ENCODE data around the gene LCN6. TPM values are rescaled to one million over a fixed set of nuclear protein-coding genes. Genes with fewer than 3 reads are reported as not detected.

The LCN6 gene
- total RNA-seq, 2 donors from 2014 or later: 0.56 to 1.2 TPM

GRCh38 chr9:136739509-136739908 is 8.8 kb downstream of the LCN6 start:
- no peak overlapping the region for H3K9ac ChIP-seq (ENCODE audit: low read depth in 2 of 2, low read length in 2 of 2)
- H3K4me1 ChIP-seq: no peaks in the 10 kb centered on the region
- no peaks in the 10 kb centered on the region for H3K36me3 ChIP-seq
- no peaks in the 10 kb centered on the region for H3K9me3 ChIP-seq
- intact Hi-C loops (cut with DNase I): no loop called here
- no peak overlapping the region for H3K4me3 ChIP-seq
- TF ChIP-seq CTCF (IDR thresholded peaks at IDR 0.05): no peak
- peaks cover 27% of the 10 kb centered on the region for H3K27me3 ChIP-seq
- H3K27ac ChIP-seq: no peak overlapping the region
- DNase-seq: no peak

GRCh38 chr9:136738960-136739359 is 9.4 kb downstream of the LCN6 start:
- Histone ChIP-seq H3K27me3 (peaks cover 27% of the 10 kb centered on the region), H3K36me3 (no peaks in the 10 kb centered on the region), H3K27ac (no peak overlapping the region), H3K9me3 (no peaks in the 10 kb centered on the region), H3K9ac (ENCODE audit: low read depth in 2 of 2, low read length in 2 of 2) (no peak overlapping the region), H3K4me3 (no peak overlapping the region), H3K4me1 (no peaks in the 10 kb centered on the region)
- intact Hi-C loops (cut with DNase I): no loop called here
- no peak for TF ChIP-seq CTCF (IDR thresholded peaks at IDR 0.05)
- no peak for DNase-seq

GRCh38 chr9:136735812-136736480 is 12.4 kb downstream of the LCN6 start:
- intact Hi-C loops (cut with DNase I): no loop called here
- Histone ChIP-seq H3K9me3 (no peaks in the 10 kb centered on the region), H3K4me3 (no peak overlapping the region), H3K9ac (ENCODE audit: low read depth in 2 of 2, low read length in 2 of 2) (no peak overlapping the region), H3K27ac (no peak overlapping the region), H3K4me1 (no peaks in the 10 kb centered on the region), H3K36me3 (no peaks in the 10 kb centered on the region), H3K27me3 (peaks cover 4% of the 10 kb centered on the region)
- DNase-seq: no peak
- TF ChIP-seq CTCF (IDR thresholded peaks at IDR 0.05): no peak

GRCh38 chr9:136734837-136735496 is 13.4 kb downstream of the LCN6 start:
- DNase-seq: no peak
- no peaks in the 10 kb centered on the region for H3K36me3 ChIP-seq
- H3K4me3 ChIP-seq: no peak overlapping the region
- H3K27me3 ChIP-seq: no peaks in the 10 kb centered on the region
- no peak overlapping the region for H3K27ac ChIP-seq
- no peaks in the 10 kb centered on the region for H3K9me3 ChIP-seq
- intact Hi-C loops (cut with DNase I): no loop called here
- no peak for TF ChIP-seq CTCF (IDR thresholded peaks at IDR 0.05)
- no peaks in the 10 kb centered on the region for H3K4me1 ChIP-seq
- no peak overlapping the region for H3K9ac ChIP-seq (ENCODE audit: low read depth in 2 of 2, low read length in 2 of 2)

- no peak for DNase-seq
Observed at GRCh38 chr9:136733611-136734010, 14.7 kb downstream of the LCN6 start.

More at GRCh38 chr9:136733611-136734010, 14.7 kb downstream of the LCN6 start:
- TF ChIP-seq CTCF (IDR thresholded peaks at IDR 0.05): no peak
- Histone ChIP-seq H3K36me3 (no peaks in the 10 kb centered on the region), H3K9me3 (no peaks in the 10 kb centered on the region), H3K27ac (no peak overlapping the region), H3K9ac (ENCODE audit: low read depth in 2 of 2, low read length in 2 of 2) (no peak overlapping the region), H3K4me3 (no peak overlapping the region), H3K27me3 (no peaks in the 10 kb centered on the region), H3K4me1 (no peaks in the 10 kb centered on the region)
- intact Hi-C loops (cut with DNase I): no loop called here

Measured in colonic mucosa (tissue), 4 donors.